ENCODE results near the gene CD8A.

The CD8A gene

GRCh38 chr2:86821842-86822241, 31.1 kb upstream of the CD8A start:
- TF ChIP-seq POLR2AphosphoS5 (IDR thresholded peaks at IDR 0.05; ENCODE audit: low read depth), result no peak
- TF ChIP-seq, protein P1, sequence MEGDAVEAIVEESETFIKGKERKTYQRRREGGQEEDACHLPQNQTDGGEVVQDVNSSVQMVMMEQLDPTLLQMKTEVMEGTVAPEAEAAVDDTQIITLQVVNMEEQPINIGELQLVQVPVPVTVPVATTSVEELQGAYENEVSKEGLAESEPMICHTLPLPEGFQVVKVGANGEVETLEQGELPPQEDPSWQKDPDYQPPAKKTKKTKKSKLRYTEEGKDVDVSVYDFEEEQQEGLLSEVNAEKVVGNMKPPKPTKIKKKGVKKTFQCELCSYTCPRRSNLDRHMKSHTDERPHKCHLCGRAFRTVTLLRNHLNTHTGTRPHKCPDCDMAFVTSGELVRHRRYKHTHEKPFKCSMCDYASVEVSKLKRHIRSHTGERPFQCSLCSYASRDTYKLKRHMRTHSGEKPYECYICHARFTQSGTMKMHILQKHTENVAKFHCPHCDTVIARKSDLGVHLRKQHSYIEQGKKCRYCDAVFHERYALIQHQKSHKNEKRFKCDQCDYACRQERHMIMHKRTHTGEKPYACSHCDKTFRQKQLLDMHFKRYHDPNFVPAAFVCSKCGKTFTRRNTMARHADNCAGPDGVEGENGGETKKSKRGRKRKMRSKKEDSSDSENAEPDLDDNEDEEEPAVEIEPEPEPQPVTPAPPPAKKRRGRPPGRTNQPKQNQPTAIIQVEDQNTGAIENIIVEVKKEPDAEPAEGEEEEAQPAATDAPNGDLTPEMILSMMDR (IDR thresholded peaks at IDR 0.05; ENCODE audit: insufficient read depth, low read length), result no peak
- no peak for TF ChIP-seq GABPA (IDR thresholded peaks at IDR 0.05; ENCODE audit: low read depth)
- TF ChIP-seq, protein P2, sequence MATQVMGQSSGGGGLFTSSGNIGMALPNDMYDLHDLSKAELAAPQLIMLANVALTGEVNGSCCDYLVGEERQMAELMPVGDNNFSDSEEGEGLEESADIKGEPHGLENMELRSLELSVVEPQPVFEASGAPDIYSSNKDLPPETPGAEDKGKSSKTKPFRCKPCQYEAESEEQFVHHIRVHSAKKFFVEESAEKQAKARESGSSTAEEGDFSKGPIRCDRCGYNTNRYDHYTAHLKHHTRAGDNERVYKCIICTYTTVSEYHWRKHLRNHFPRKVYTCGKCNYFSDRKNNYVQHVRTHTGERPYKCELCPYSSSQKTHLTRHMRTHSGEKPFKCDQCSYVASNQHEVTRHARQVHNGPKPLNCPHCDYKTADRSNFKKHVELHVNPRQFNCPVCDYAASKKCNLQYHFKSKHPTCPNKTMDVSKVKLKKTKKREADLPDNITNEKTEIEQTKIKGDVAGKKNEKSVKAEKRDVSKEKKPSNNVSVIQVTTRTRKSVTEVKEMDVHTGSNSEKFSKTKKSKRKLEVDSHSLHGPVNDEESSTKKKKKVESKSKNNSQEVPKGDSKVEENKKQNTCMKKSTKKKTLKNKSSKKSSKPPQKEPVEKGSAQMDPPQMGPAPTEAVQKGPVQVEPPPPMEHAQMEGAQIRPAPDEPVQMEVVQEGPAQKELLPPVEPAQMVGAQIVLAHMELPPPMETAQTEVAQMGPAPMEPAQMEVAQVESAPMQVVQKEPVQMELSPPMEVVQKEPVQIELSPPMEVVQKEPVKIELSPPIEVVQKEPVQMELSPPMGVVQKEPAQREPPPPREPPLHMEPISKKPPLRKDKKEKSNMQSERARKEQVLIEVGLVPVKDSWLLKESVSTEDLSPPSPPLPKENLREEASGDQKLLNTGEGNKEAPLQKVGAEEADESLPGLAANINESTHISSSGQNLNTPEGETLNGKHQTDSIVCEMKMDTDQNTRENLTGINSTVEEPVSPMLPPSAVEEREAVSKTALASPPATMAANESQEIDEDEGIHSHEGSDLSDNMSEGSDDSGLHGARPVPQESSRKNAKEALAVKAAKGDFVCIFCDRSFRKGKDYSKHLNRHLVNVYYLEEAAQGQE (IDR thresholded peaks at IDR 0.05; ENCODE audit: insufficient replicate concordance, low read depth), result no peak
- no peak for TF ChIP-seq SPI1 (IDR thresholded peaks at IDR 0.05; ENCODE audit: borderline replicate concordance, low read depth)
- Histone ChIP-seq H3K27ac (replicated peaks) (no peak overlapping the region), H3K4me3 (replicated peaks; ENCODE audit: insufficient read depth, low read length) (no peak overlapping the region), H3K27me3 (ENCODE audit: insufficient read depth, poor library complexity, severe bottlenecking) (no peaks in the 10 kb centered on the region)
- no peak for DNase-seq (ENCODE audit: low read depth in 1 of 2, low spot score in 1 of 2)

GRCh38 chr2:86821306-86821705, 30.6 kb upstream of the CD8A start:
- DNase-seq (ENCODE audit: low read depth in 1 of 2, low spot score in 1 of 2), result no peak
- no peak overlapping the region for H3K4me3 ChIP-seq (replicated peaks; ENCODE audit: insufficient read depth, low read length)
- no peak overlapping the region for H3K27ac ChIP-seq (replicated peaks)
- no peak for TF ChIP-seq POLR2AphosphoS5 (IDR thresholded peaks at IDR 0.05; ENCODE audit: low read depth)
- no peak for TF ChIP-seq GABPA (IDR thresholded peaks at IDR 0.05; ENCODE audit: low read depth)
- TF ChIP-seq, protein P2 (IDR thresholded peaks at IDR 0.05; ENCODE audit: insufficient replicate concordance, low read depth), result no peak
- TF ChIP-seq, protein P1 (IDR thresholded peaks at IDR 0.05; ENCODE audit: insufficient read depth, low read length), result no peak
- TF ChIP-seq SPI1 (IDR thresholded peaks at IDR 0.05; ENCODE audit: borderline replicate concordance, low read depth), result no peak
- H3K27me3 ChIP-seq (ENCODE audit: insufficient read depth, poor library complexity, severe bottlenecking), result no peaks in the 10 kb centered on the region

DNA sequence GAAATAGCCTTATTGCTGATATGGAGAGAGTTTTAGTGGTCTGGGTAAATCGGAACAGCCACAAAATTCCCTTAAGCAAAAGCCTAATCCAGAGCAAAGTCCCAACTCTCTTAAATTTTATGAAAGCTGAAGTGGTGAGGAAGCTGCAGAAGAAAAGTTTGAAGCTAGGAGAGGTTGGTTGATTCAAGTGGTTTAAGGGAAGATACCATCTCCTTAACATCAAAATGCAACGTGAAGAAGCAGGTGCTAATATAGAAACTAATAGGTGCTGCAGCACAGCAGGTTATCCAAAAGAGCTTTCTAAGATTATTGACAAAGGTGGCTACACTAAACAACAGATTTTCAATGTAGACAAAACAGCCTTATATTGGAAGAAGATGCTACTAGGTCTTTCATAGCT, 28.2 kb upstream of the CD8A start:
- TF ChIP-seq POLR2AphosphoS5 (IDR thresholded peaks at IDR 0.05; ENCODE audit: low read depth) (no peak), SPI1 (IDR thresholded peaks at IDR 0.05; ENCODE audit: borderline replicate concordance, low read depth) (no peak), GABPA (IDR thresholded peaks at IDR 0.05; ENCODE audit: low read depth) (no peak)
- TF ChIP-seq, protein P1 (IDR thresholded peaks at IDR 0.05; ENCODE audit: insufficient read depth, low read length), result no peak
- TF ChIP-seq, protein P2 (IDR thresholded peaks at IDR 0.05; ENCODE audit: insufficient replicate concordance, low read depth), result no peak
- Histone ChIP-seq H3K27me3 (ENCODE audit: insufficient read depth, poor library complexity, severe bottlenecking) (peaks cover 2% of the 10 kb centered on the region), H3K4me3 (replicated peaks; ENCODE audit: insufficient read depth, low read length) (no peak overlapping the region), H3K27ac (replicated peaks) (no peak overlapping the region)
- no peak for DNase-seq (ENCODE audit: low read depth in 1 of 2, low spot score in 1 of 2)

Data from HL-60 (cell line).